ENCODE results near the gene SLC35B2.

- TF ChIP-seq ETV6 (CRISPR knock-in tag; IDR thresholded peaks at IDR 0.05) (no peak), TEAD4 (CRISPR knock-in tag; IDR thresholded peaks at IDR 0.05) (no peak), CTCF (IDR thresholded peaks at IDR 0.05) (peak; percentile 45; the same call in 1 of the 2 replicates), ZNF396 (CRISPR knock-in tag; IDR thresholded peaks at IDR 0.05; ENCODE audit: borderline replicate concordance) (no peak), ZNF416 (CRISPR knock-in tag; IDR thresholded peaks at IDR 0.05) (no peak)
Observed at GRCh38 chr6:44221291-44221960, 35.9 kb downstream of the SLC35B2 start.
